Measurements from ENCODE around the gene AAK1. TPM values are rescaled to one million over a fixed set of nuclear protein-coding genes. Genes with fewer than 3 reads are reported as not detected.

Gene AAK1
- total RNA-seq, 3 donors from 2014 or later (not counting 1 experiment from before 2014, with no cell fraction given) = 174 to 249 (median 204) TPM

GRCh38 chr2:69535817-69536241 lies 107.7 kb downstream of the AAK1 start:
- Mint-ChIP-seq H3K4me1 (peaks cover 33 to 55% of the 10 kb centered on the region in 2 donors), H3K27me3 (ENCODE audit: low read depth in 2 of 2) (no peaks in the 10 kb centered on the region), H3K36me3 (peaks cover 28% of the 10 kb centered on the region), H3K27ac (peak overlapping the region; percentile 73 to 82), H3K9me3 (peaks cover 0 to 3% of the 10 kb centered on the region in 2 donors), H3K4me3 (peak overlapping the region; percentile 7)
- Histone ChIP-seq H3K4me3 (ENCODE audit: low read length) (no peak overlapping the region), H3K9me3 (ENCODE audit: control insufficient read depth, insufficient read depth, low read length) (no peaks in the 10 kb centered on the region), H3K27ac (ENCODE audit: low read length) (no peak overlapping the region), H3K4me1 (ENCODE audit: control insufficient read depth, insufficient read depth, low read length) (peaks cover 18% of the 10 kb centered on the region), H3K36me3 (ENCODE audit: control insufficient read depth, insufficient read depth, low read length) (peaks cover 61% of the 10 kb centered on the region), H3K27me3 (ENCODE audit: control insufficient read depth, insufficient read depth, low read length) (no peaks in the 10 kb centered on the region)
- 83% methylated on average over 3 of the region's 5 CpGs for WGBS (ENCODE audit: insufficient coverage)
- ATAC-seq (peak in 1 of 3 donors; percentile 35), DNase-seq (no peak)
- intact Hi-C loops (cut with micrococcal nuclease) = no loop called here
- no peak for TF ChIP-seq CTCF (IDR thresholded peaks at IDR 0.05)

- H3K4me3 Mint-ChIP-seq = no peak overlapping the region
- Histone ChIP-seq H3K27ac (ENCODE audit: low read length) (no peak overlapping the region), H3K4me3 (ENCODE audit: low read length) (no peak overlapping the region), H3K36me3 (ENCODE audit: control insufficient read depth, insufficient read depth, low read length) (peaks cover 68% of the 10 kb centered on the region), H3K4me1 (ENCODE audit: control insufficient read depth, insufficient read depth, low read length) (peaks cover 7% of the 10 kb centered on the region), H3K9me3 (ENCODE audit: control insufficient read depth, insufficient read depth, low read length) (no peaks in the 10 kb centered on the region), H3K27me3 (ENCODE audit: control insufficient read depth, insufficient read depth, low read length) (no peaks in the 10 kb centered on the region)
- intact Hi-C loops (cut with micrococcal nuclease) = no loop called here
- no peak for TF ChIP-seq CTCF (IDR thresholded peaks at IDR 0.05)
- peaks cover 13 to 28% of the 10 kb centered on the region in 2 donors for H3K4me1 Mint-ChIP-seq
- H3K27me3 Mint-ChIP-seq (ENCODE audit: low read depth in 2 of 2) = no peaks in the 10 kb centered on the region
- H3K36me3 Mint-ChIP-seq = peaks cover 36% of the 10 kb centered on the region
- WGBS (ENCODE audit: insufficient coverage) = 97% methylated on average over 7 of the region's 7 CpGs
- ATAC-seq = no peak
- peaks cover 0 to 3% of the 10 kb centered on the region in 2 donors for H3K9me3 Mint-ChIP-seq
- no peak for DNase-seq
- peak overlapping the region; percentile 27 to 76 for H3K27ac Mint-ChIP-seq
Observed at GRCh38 chr2:69531186-69531585, 112.4 kb downstream of the AAK1 start.

- Mint-ChIP-seq H3K4me1 (peaks cover 0 to 16% of the 10 kb centered on the region in 2 donors), H3K27me3 (ENCODE audit: low read depth in 2 of 2) (no peaks in the 10 kb centered on the region), H3K4me3 (no peak overlapping the region), H3K27ac (peak overlapping the region in 1 of 2 donors; percentile 16), H3K9me3 (peaks cover 0 to 3% of the 10 kb centered on the region in 2 donors), H3K36me3 (peaks cover 36% of the 10 kb centered on the region)
- WGBS (ENCODE audit: insufficient coverage) = 100% methylated on average over 2 of the region's 2 CpGs
- intact Hi-C loops (cut with micrococcal nuclease) = no loop called here
- no peaks in the 10 kb centered on the region for H3K9me3 ChIP-seq (ENCODE audit: control insufficient read depth, insufficient read depth, low read length)
- peaks cover 74% of the 10 kb centered on the region for H3K36me3 ChIP-seq (ENCODE audit: control insufficient read depth, insufficient read depth, low read length)
- H3K27ac ChIP-seq (ENCODE audit: low read length) = no peak overlapping the region
- no peaks in the 10 kb centered on the region for H3K4me1 ChIP-seq (ENCODE audit: control insufficient read depth, insufficient read depth, low read length)
- no peak overlapping the region for H3K4me3 ChIP-seq (ENCODE audit: low read length)
- H3K27me3 ChIP-seq (ENCODE audit: control insufficient read depth, insufficient read depth, low read length) = no peaks in the 10 kb centered on the region
- no peak for ATAC-seq
- no peak for DNase-seq
- no peak for TF ChIP-seq CTCF (IDR thresholded peaks at IDR 0.05)
Observed at GRCh38 chr2:69529480-69529879, 114.1 kb downstream of the AAK1 start.

GRCh38 chr2:69525261-69525660 lies 118.3 kb downstream of the AAK1 start:
- peaks cover 0 to 8% of the 10 kb centered on the region in 2 donors for H3K4me1 Mint-ChIP-seq
- WGBS (ENCODE audit: insufficient coverage) = 86% methylated on average over 2 of the region's 3 CpGs

More at GRCh38 chr2:69525261-69525660, 118.3 kb downstream of the AAK1 start:
- DNase-seq (no peak), ATAC-seq (no peak)
- H3K36me3 ChIP-seq (ENCODE audit: control insufficient read depth, insufficient read depth, low read length) = peaks cover 67% of the 10 kb centered on the region
- no peak overlapping the region for H3K4me3 ChIP-seq (ENCODE audit: low read length)
- H3K4me1 ChIP-seq (ENCODE audit: control insufficient read depth, insufficient read depth, low read length) = no peaks in the 10 kb centered on the region
- H3K27me3 ChIP-seq (ENCODE audit: control insufficient read depth, insufficient read depth, low read length) = no peaks in the 10 kb centered on the region
- no peak overlapping the region for H3K27ac ChIP-seq (ENCODE audit: low read length)
- Mint-ChIP-seq H3K36me3 (peaks cover 8% of the 10 kb centered on the region), H3K9me3 (no peaks in the 10 kb centered on the region), H3K27me3 (ENCODE audit: low read depth in 2 of 2) (no peaks in the 10 kb centered on the region), H3K4me3 (no peak overlapping the region), H3K27ac (no peak overlapping the region)
- intact Hi-C loops (cut with micrococcal nuclease) = no loop called here
- TF ChIP-seq CTCF (IDR thresholded peaks at IDR 0.05) = no peak
- H3K9me3 ChIP-seq (ENCODE audit: control insufficient read depth, insufficient read depth, low read length) = no peaks in the 10 kb centered on the region

Measured in natural killer cell (primary cell).